SW 1271 (cell line): Measurements from ENCODE around the gene RASD1.

Source experiments
- DNase-seq, 2 experiments: peaks; one replicate each; lab custom pipeline; 2025; lab: John Stamatoyannopoulos, UW

Gene RASD1, protein sequence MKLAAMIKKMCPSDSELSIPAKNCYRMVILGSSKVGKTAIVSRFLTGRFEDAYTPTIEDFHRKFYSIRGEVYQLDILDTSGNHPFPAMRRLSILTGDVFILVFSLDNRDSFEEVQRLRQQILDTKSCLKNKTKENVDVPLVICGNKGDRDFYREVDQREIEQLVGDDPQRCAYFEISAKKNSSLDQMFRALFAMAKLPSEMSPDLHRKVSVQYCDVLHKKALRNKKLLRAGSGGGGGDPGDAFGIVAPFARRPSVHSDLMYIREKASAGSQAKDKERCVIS

DNA sequence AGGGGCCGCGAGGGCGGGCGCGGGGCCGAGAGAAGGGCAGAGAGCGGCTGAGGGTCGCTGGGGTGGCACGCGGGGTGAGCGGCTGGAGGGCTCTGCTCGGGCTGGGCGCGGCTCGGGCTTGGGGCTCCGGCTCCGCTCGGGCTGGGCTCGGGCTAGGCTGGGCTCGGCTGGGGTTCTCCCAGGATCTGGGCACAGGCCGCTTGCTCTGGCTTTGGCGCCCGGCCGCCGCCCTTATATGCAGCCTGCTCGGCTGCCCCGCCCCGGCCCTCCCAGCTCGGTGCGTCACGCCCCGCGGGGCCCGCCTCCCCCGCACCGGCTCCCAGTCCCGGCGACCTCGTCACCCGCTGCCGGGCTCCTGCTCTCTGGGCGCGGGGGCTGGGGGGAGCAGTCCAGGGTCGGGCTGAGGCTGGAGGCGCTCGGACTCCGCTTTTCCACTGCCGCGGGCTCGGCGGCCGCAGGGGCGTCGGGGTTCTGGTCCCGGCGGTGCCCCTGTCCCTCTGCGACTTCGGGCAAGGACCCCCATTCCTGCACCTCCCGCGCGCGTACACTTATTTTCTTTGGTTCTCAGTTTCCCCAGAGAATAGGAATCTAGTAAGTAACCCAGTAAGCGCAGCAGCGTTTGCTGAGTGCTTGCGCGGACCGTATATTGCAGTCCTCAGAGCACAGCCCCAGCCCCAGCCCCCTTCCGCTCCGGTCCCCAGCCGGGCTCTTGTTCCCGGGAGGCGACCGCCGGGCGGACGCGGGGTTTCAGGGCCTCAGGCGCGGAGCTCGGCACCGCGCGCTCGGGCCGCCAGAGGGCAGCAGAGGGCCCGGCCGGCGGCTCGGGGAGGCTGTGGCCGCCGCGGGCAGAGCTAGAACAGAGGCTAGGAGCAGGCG lies at the start of gene RASD1:
Gene RASD1, minus strand, starts transcription at position 207 of the 876 bp plus-strand sequence. CDS start 214 bp downstream, outside the sequence.
- peak; percentile 62 to 77 for DNase-seq

GRCh38 chr17:17545984-17546383 lies 49.8 kb upstream of the RASD1 start:
- no peak for DNase-seq

DNA sequence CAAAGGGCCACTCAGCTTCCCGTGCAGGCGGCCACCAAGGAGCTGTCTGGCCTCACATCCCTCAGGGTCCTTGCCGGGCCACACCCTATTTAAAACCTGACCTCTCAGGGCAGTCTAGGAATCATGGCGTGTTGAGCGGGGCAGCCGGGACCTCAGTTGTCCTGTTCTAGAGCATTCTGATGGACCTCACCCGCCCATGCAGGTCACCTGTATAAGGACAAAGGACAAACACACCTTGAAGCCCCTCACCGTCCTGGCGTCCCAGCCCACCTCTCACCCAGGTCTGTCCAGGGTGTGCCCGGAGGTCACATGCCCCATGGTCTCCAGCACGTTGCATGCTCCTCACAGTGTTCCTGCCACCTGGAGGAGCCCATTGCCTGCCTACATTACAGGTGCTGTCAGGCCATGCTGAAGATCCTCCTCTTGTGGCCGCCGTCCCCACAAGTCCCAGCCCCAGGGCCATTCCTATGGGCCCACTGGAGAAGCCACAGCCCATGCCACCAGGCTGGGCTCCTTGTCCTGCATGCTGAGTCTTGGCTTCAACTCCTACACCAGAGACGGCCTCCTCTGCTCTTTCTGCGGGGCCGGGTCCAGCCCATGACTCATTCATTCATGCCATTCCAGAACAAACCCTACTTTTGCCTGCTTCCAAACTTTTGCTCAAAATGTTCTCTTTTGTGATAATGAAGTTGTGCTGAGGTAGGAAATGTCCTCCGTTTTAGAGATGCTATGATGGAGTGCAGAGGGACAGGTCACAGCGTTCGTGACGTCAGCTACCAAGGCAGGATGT lies 49.0 kb upstream of the RASD1 start:
- no peak for DNase-seq

DNA sequence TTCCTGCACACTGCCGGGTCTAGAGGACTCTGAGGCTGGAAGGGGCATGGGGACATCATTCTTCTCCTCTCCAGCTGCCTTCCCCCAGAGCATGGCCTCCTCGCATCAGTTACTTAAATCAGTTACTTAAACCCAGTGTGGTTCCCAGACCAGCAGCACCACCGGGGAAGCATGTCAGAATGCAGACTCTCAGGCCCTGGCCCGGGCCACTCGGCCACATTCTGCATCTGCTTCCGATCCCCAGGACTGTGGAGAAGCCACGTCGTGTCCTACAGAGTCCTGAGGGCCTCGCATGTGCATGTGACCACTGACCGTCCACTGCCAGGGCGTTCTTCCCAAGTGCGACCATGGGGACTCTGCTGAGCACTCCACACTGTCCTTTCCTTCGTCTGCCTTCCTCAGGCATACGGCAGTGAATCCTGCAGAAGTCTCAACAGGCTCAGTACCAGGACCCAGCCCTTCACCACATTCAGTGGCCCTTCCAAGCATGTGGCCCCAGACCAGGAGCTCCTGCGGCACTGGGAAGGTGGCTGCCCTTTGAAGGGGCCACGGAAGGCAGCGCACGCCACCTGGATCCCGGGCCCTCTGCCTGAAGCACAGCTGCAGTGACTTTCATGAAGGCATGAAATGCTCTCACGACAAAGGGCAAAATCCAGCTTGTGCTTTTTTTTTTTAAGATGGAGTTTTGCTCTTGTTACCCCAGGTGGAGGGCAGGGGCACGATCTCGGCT lies 46.9 kb upstream of the RASD1 start:
- no peak for DNase-seq

DNA sequence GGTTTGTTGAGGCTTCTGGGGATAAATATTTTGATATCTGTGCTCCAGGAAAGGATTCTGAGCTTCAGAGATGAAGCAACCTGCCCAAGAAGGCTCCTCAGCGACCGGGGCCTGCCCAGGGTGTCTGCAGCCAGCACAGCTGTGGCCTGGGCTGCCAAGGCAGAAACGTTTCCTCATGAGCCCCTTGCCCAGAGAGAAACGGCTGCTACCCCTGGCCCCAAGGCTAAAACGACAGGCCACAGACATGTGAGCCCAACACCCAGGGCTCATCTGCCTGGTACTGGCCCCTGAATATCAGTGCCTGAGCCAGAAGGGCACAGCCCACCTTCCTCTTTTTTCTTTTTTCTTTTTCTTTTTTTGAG lies 45.4 kb upstream of the RASD1 start:
- DNase-seq, result no peak

- DNase-seq, result no peak
Observed at GRCh38 chr17:17540935-17541639, 44.9 kb upstream of the RASD1 start.

- DNase-seq, result no peak
Observed at GRCh38 chr17:17540278-17540906, 44.2 kb upstream of the RASD1 start.

DNA sequence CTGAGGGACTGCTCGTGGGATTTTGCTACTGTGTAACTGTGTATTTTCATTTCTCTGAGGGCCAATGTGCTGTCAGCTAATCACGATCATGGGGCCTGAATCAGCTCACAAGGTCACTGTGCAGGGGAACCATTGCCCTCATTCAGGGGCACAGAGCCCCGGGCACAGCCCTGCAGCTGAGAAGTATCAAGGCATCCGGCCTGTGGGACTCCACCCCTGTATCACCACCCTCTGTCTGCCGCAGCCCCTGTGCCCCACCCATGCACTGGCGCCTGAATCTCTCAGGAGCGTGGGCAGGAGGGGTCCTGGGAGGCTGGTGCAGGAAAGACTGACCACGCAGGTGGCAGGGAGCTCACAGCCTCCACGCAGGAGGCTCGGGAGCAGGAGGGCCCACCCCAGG lies 43.4 kb upstream of the RASD1 start:
- DNase-seq, result no peak

GRCh38 chr17:17538417-17539391 lies 42.5 kb upstream of the RASD1 start:
- no peak for DNase-seq

- no peak for DNase-seq
Observed at GRCh38 chr17:17537311-17538099, 41.3 kb upstream of the RASD1 start.

DNA sequence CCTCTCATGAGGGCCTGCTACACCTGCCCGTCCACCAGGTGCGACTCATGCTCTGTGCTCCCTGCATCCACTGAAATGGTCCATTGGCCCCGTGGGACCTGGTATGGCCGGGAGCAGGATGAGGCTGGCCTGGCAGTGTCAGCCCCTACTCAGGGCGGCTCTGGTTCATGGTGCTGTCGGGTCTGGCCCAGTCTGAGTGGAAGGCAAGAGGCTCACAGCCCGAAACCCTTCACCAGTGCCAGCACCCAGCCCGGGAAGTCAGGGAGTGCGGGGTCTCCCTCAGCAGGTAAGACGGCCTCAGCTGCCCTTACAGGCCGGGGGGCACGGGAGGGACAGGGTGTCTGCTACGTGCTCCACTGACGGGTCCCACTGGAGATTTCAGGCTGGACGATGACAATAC lies 40.5 kb upstream of the RASD1 start:
- DNase-seq, result no peak

- DNase-seq, result no peak
Observed at GRCh38 chr17:17535957-17536356, 39.8 kb upstream of the RASD1 start.

- no peak for DNase-seq
Observed at GRCh38 chr17:17533901-17534441, 37.8 kb upstream of the RASD1 start.

DNA sequence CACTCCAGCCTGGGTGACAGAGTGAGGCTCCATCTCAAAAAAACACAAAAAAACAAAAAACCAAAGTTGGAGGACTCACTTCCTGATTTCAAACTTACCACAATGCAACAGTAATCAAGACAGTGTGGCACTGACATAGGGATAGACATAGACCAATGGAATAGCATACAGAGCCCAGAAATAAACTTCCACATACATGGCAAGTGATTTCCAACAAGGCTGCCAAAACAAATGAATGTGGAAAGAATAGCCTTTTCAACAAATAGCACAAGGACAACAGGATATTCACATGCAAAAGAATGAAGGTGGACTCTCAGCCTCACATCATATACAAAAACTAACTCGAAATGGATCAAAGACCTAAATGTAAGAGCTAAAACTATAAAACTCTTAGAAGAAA lies 36.8 kb upstream of the RASD1 start:
- no peak for DNase-seq

GRCh38 chr17:17531156-17531555 lies 35.0 kb upstream of the RASD1 start:
- DNase-seq, result no peak

GRCh38 chr17:17528696-17529652 lies 32.8 kb upstream of the RASD1 start:
- DNase-seq, result no peak

GRCh38 chr17:17527956-17528500 lies 31.8 kb upstream of the RASD1 start:
- DNase-seq, result no peak
